HL-60 (cell line): ENCODE measurements around the gene BCL7A.

Experiments used
- DNase-seq, 2 experiments: peaks; one replicate each; pipeline ENCODE4 v3.0.0-alpha.2; 2010 to 2020; ENCODE audit warnings: low read depth in 1 of 2, low spot score in 1 of 2
- H3K27ac ChIP-seq: fragments of 250-450 bp; sonication (Bioruptor Pico); replicated peaks from 2 replicates; pipeline ENCODE4 v1.5.1; 2020; ENCODE audit warnings: mild to moderate bottlenecking, moderate library complexity
- H3K27me3 ChIP-seq: fragments of 250-450 bp; sonication (Bioruptor Pico); 2 replicates; pipeline ENCODE4 v1.5.1; 2021; ENCODE audit warnings: mild to moderate bottlenecking, moderate library complexity; ENCODE audit not compliant: insufficient read depth, poor library complexity, severe bottlenecking
- H3K4me3 ChIP-seq: replicated peaks from 2 replicates; pipeline ENCODE4 v1.5.1; 2011; ENCODE audit warnings: mild to moderate bottlenecking, control low read depth, low read length; ENCODE audit not compliant: insufficient read depth
- CTCF ChIP-seq: IDR thresholded peaks from one replicate; pipeline ENCODE4 v1.5.1; 2011; ENCODE audit warnings: low read length, control low read depth, inconsistent platforms; ENCODE audit not compliant: insufficient read depth
- GABPA ChIP-seq: IDR thresholded peaks from 2 replicates; pipeline ENCODE4 v1.6.1; 2012; ENCODE audit warnings: low read depth
- POLR2AphosphoS5 ChIP-seq: IDR thresholded peaks from 2 replicates; pipeline ENCODE4 v1.6.1; 2012; ENCODE audit warnings: low read depth
- REST ChIP-seq: IDR thresholded peaks from 2 replicates; pipeline ENCODE4 v1.6.1; 2012; ENCODE audit warnings: low read depth; ENCODE audit not compliant: insufficient replicate concordance
- SPI1 ChIP-seq: IDR thresholded peaks from 2 replicates; pipeline ENCODE4 v1.6.1; 2012; ENCODE audit warnings: low read depth, mild to moderate bottlenecking, borderline replicate concordance

The BCL7A gene

GRCh38 chr12:121990692-121991603 is 30.7 kb upstream of the BCL7A start:
- TF ChIP-seq POLR2AphosphoS5 = no peak
- TF ChIP-seq REST = no peak
- TF ChIP-seq CTCF = no peak
- TF ChIP-seq SPI1 = no peak
- no peak for TF ChIP-seq GABPA
- no peaks in the 10 kb centered on the region for H3K27me3 ChIP-seq
- no peak for DNase-seq
- no peak overlapping the region for H3K4me3 ChIP-seq
- H3K27ac ChIP-seq = no peak overlapping the region

GRCh38 chr12:121992059-121992879 is 29.4 kb upstream of the BCL7A start:
- Histone ChIP-seq H3K27me3 (no peaks in the 10 kb centered on the region), H3K4me3 (no peak overlapping the region), H3K27ac (no peak overlapping the region)
- TF ChIP-seq CTCF (no peak), GABPA (no peak), REST (no peak), POLR2AphosphoS5 (no peak), SPI1 (no peak)
- peak in 1 of 2 experiments; percentile 7 for DNase-seq

- no peak overlapping the region for H3K4me3 ChIP-seq
- DNase-seq = no peak
- TF ChIP-seq CTCF = no peak
- TF ChIP-seq GABPA = no peak
- no peak for TF ChIP-seq REST
- TF ChIP-seq SPI1 = no peak
- TF ChIP-seq POLR2AphosphoS5 = no peak
- no peak overlapping the region for H3K27ac ChIP-seq
- H3K27me3 ChIP-seq = no peaks in the 10 kb centered on the region
Measured at GRCh38 chr12:121996050-121996944, 25.4 kb upstream of the BCL7A start.
